HG03060 (cell line): ENCODE results near the gene SLAMF7.
"Not testable (repeated sequence)": the region's sequence is repeated elsewhere in the genome, so short reads cannot be mapped to it uniquely, and the experiment has no call there.

Source experiments
- ATAC-seq: cut with Tn5 transposase; IDR thresholded peaks from one replicate; pipeline ENCODE4 v1.9.1; 2021; ENCODE audit warnings: low read depth, moderate number of reproducible peaks; ENCODE audit not compliant: unreplicated experiment

The SLAMF7 gene, protein sequence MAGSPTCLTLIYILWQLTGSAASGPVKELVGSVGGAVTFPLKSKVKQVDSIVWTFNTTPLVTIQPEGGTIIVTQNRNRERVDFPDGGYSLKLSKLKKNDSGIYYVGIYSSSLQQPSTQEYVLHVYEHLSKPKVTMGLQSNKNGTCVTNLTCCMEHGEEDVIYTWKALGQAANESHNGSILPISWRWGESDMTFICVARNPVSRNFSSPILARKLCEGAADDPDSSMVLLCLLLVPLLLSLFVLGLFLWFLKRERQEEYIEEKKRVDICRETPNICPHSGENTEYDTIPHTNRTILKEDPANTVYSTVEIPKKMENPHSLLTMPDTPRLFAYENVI

DNA sequence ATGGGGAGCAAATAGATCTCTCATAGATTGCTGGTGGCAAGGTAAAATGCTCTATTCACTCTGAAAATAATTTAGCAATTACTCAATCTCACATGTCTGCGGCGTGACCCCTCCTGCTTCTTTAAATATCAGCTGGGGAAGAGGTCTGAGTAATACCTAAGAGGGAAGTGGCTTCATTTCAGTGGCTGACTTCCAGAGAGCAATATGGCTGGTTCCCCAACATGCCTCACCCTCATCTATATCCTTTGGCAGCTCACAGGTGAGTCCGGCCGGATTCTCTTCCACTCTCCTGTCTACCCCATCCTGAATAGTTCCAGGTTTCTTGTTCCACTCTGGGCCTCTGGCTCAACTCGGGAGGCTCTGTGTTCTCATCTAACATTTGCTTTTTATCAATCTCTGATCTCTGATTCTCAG lies at the start of gene SLAMF7:
Gene SLAMF7, plus strand, starts transcription at position 150 of the 414 bp plus-strand sequence. Its CDS starts 55 bp downstream, at position 205.
- peak; percentile 63 for ATAC-seq

GRCh38 chr1:160692390-160692789 lies 46.7 kb upstream of the SLAMF7 start:
- ATAC-seq, result not testable (repeated sequence)

DNA sequence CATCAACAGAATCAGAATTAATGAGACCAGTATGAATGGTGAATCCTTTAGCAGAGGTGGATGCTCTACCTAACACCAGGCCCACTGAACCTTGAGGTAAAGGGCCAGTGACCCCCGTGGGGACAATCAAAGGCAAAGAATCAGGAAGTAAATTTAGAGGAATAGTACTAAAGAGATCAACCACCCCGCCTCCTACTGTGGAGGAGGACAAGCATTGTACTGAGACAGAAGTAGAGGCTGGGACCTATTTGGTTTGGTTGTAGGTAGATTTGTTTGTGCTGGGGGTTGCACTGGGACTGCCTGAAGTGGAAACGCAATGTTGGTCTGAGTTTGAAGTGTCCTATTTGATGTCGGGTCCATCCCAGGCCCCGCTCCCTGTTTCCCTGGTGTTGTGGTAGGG lies 36.9 kb upstream of the SLAMF7 start:
- ATAC-seq, result no peak

- ATAC-seq, result no peak
These were observed 34.8 kb upstream of the SLAMF7 start for GRCh38 chr1:160704250-160704649.

- not testable (repeated sequence) for ATAC-seq
These were observed 33.8 kb upstream of the SLAMF7 start for GRCh38 chr1:160705212-160705621.

DNA sequence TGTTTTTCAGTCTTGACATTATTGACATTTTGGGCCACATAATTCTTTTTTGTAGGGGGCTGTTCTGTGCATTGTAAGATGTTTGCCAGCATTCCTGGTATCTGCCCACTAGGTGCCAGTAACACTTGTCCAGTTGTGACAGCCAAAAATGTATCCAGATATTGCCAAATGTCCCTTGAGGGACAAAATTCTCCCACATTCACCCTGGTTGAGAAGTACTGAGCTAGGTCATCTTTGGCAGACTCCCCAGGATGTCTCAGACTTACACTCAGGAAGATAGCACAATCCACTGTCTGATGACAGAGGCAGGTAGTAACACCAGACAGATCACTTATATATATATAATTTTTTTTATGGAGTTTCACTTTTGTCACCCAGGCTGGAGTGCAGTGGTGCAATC lies 33.3 kb upstream of the SLAMF7 start:
- no peak for ATAC-seq

- ATAC-seq, result no peak
These were observed 32.4 kb upstream of the SLAMF7 start for GRCh38 chr1:160706526-160707235.

DNA sequence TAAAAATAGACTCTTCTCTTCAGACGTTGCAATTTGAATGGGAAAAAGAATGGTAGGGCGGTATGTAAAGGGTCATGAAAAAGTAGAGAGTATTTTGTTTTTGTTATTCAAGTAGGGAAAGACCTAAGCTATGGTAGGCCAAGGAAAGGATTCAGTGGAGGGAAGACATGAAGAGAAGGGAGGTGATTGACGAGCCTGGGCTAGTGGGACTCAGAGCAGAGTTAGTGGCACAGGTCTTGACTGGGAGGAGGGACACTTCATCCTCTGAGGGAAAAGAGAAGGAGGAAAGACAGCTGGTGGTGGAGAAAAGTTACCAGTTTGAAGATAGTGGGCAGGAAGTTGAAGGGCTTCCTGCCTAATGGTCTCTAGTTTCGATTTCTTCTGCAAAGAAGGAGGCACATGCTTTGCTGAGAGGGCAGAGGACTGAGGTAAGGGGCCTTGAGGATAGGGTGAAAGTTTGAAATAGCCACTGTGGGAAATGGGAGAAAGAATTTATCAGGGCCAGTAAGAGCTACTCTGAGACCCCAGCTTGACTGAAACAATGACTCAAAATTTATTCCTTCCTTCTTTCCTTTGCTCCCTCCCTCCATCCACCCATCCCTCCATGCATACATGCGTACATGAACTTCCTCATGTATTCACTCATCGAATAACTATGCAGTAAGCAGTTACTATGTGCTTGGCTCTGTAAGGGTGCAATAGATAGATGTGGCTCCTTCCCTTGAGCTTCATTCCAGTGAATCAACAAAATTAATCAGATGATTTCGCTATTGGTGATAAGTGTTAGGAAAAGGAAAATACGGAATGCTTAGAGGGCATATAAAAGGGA lies 31.6 kb upstream of the SLAMF7 start:
- ATAC-seq, result no peak

DNA sequence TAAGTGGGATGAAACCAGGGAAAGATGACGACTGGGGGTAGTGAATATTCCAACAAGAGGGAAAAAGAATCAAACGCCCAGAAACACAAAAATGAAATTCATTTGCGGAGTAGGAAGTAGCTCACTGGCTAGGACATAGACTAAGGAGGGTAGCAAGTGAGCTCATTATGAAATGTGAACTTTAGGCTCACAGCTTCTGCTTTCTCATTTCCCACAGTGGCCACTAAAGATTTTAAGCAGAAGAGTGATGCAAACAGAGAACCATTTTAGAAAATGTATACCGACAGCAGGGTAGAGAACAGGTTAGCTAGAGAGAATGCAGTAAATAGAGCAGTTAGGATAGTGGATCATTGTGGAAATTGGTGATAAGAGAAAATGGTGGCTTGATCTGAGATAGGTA lies 30.9 kb upstream of the SLAMF7 start:
- ATAC-seq, result no peak

- ATAC-seq, result no peak
These were observed 30.2 kb upstream of the SLAMF7 start for GRCh38 chr1:160708801-160709200.

- no peak for ATAC-seq
These were observed 29.3 kb upstream of the SLAMF7 start for GRCh38 chr1:160709715-160710114.

GRCh38 chr1:160710517-160711252 lies 28.4 kb upstream of the SLAMF7 start:
- ATAC-seq, result no peak

DNA sequence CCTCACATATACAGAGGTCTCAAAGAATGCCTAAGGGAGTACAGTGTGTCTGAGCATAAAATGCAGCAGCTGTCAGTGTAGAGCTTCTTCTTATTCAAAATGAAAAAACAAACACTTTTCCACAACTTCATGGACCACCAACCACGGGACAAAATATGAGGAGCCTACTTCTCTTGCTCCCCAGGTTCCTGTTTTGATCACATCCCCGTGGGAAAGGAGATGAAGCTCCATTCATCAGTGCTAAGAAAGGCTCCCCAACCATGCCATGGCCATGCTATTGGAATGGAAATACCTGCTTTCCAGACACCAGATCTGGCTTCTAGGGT lies 27.8 kb upstream of the SLAMF7 start:
- ATAC-seq, result no peak

- no peak for ATAC-seq
These were observed 27.3 kb upstream of the SLAMF7 start, which contains the start of gene CD48 for GRCh38 chr1:160711602-160712311. TSS of gene CD48 (minus strand) at chr1:160711822. CDS start at chr1:160711763, 59 bp downstream.

- not testable (repeated sequence) for ATAC-seq
These were observed 26.4 kb upstream of the SLAMF7 start for GRCh38 chr1:160712525-160713080.

DNA sequence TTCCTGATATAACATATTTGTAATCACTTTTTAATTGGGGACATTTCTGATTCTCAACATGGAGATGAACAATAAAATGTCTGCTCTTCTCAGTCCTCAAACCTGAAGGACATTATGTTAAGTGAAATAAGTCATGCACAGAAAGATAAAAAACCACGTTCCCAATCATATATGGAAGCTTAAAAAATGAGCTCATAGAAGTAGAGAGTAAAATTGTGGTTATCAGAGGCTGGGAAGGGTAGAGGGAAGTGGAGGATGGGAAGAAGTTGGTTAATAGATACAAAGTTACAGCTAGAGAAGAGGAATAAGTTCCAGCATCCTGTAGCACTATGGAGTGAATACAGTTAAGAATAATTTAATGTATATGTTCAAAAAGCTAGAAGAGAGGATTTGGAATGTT lies 25.9 kb upstream of the SLAMF7 start:
- no peak for ATAC-seq

- not testable (repeated sequence) for ATAC-seq
These were observed 24.9 kb upstream of the SLAMF7 start for GRCh38 chr1:160714034-160714648.

DNA sequence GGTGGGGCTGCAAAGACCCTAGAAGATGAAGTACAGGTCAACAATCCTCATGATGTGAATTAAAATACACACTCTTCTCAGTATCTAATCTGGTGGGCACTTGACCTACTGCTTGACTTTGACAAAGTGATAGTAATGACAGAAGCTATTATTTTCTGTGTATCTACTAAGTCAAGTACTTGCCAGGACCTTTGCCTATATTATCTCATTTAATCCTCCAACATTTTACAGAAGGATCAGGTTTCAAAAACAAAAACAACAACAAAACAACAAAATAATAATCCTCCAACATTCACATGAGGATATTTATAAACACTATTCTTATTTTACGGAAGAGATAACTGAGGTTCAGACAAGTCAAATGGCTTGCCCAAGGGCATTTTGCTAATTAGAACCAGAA lies 23.0 kb upstream of the SLAMF7 start:
- ATAC-seq, result no peak

DNA sequence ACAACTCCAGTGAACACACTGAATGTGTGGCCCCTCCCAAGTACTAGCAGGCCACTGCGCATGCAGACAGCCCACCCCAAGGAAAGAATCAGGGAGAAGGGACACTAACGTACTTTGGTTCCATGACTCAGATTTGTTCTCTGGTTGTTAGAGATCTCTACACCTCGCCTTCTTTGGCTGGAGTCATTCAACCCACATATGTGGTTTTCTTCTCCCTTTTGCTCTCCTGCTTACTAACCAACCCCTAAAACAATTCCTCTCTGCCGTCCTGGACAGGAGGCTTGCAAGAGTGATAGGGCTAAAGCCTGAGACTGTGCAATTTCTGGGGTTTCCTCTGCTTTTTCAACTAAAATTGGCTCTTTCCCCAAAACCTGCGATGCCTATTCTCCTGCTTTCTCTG lies 21.7 kb upstream of the SLAMF7 start:
- ATAC-seq, result no peak
